Motor neuron (in vitro differentiated cells): ENCODE data around the gene DDI2. TPM values are rescaled to one million over a fixed set of nuclear protein-coding genes. Genes with fewer than 3 reads are reported as not detected.
A peak's percentile ranks its signal among the peaks of the same experiment; 100 is the strongest.

Source experiments
- ATAC-seq, 8 experiments: fragments of 200-7000 bp; cut with Tn5 transposase; replicated peaks in 6 of 8; 2 replicates each; pipeline ENCODE4 v1.8.0; 2021; ENCODE audit warnings: mild to moderate bottlenecking in 8 of 8, moderate library complexity in 8 of 8
- H3K27ac ChIP-seq, 2 donors: fragments of 250-450 bp; sonication (Bioruptor Pico); 2 replicates each; pipeline ENCODE4 v1.9.0; 2021; ENCODE audit warnings: antibody characterized with exemption in 2 of 2, mild to moderate bottlenecking in 2 of 2, moderate library complexity in 1 of 2
- H3K4me1 ChIP-seq, 2 donors: fragments of 250-450 bp; sonication (Bioruptor Pico); replicated peaks in 1 of 2; 2 replicates each; pipeline ENCODE4 v1.6.1; 2021; ENCODE audit warnings: antibody characterized with exemption in 2 of 2, mild to moderate bottlenecking in 2 of 2, moderate library complexity in 1 of 2
- H3K4me3 ChIP-seq, 5 donors: fragments of 250-450 bp; sonication (Bioruptor Pico); 2 replicates each; pipeline ENCODE4 v1.9.0; 2021; ENCODE audit warnings: antibody characterized with exemption in 5 of 5, mild to moderate bottlenecking in 5 of 5, moderate library complexity in 4 of 5
- WGBS, 10 experiments: fragments of 450-650 bp; shearing (Covaris generic); methylation state at CpG; one replicate each; pipeline ENCODE4 v1.0.0; 2022; 5-methylcytosine and 5-hydroxymethylcytosine counted together
- in situ Hi-C, 9 experiments: fragments of 400-800 bp; cut with MboI; loops; one replicate each; pipeline ENCODE4 v1.15.0; 2021; ENCODE audit warnings: low sequenced_read_pairs in 9 of 9, low pct_unique_long_range_greater_than_20kb in 2 of 9; ENCODE audit not compliant: unreplicated experiment in 9 of 9
- total RNA-seq, 8 experiments: library from RNA; unstranded; fragments of 300-600 nt; gene quantifications; 2 replicates each; pipeline versions ENCODE4 v1.2.3 to v1.2.4, GENCODE V29; 2022

The DDI2 gene
- total RNA-seq, 8 experiments from 2014 or later: 11.1 to 47.4 (median 17.0) TPM

DNA sequence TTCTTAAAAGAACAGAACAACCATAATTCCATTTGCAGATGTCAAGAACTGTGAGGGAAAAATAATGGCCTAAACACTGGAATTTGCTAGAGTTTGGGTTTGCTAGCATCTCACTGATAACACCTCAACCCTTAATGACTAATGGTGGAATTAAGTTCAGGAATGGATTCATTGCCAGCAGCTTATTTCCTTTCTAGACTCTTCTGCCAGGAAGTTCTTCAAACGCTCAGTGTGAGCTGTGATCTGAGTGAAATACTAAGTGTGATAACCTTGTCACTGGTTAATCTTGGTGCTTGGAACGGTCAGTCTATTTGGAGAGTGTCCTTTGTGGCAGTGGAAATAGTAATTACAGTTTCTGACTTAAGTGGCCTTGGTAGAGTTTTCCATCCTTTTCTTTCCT is 45.2 kb downstream of the DDI2 start:
- no peak overlapping the region for H3K27ac ChIP-seq
- no peaks in the 10 kb centered on the region for H3K4me1 ChIP-seq
- 83 to 100% (median 100%) methylated on average over 1 to 2 of the region's 2 CpGs; no CpG with 5 or more reads in 3 of the 10 experiments for WGBS, 10 experiments
- no peak for ATAC-seq
- in situ Hi-C loops: no loop called here
- no peak overlapping the region for H3K4me3 ChIP-seq

DNA sequence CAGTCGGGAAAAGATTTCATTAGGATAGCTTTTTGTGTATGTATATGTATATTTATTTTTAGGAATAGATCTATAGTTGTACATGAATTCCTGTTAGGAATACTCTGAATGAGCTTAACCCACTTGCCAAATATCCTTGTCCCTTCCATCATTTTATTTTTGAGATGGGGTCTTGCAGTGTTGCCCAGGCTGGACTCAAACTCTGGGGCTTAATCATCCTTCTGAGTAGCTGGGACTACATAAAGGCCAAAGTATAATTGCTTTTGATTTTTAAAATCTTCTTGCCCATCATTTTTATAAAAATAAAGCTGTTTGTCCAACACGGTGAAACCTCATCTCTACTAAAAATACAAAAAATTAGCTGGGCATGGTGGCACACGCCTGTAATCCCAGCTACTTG is 46.7 kb downstream of the DDI2 start:
- no peaks in the 10 kb centered on the region for H3K4me1 ChIP-seq
- WGBS, 10 experiments: 96 to 100% (median 100%) methylated on average over 1 to 3 of the region's 3 CpGs; no CpG with 5 or more reads in 2 of the 10 experiments
- in situ Hi-C loops: no loop called here
- ATAC-seq: no peak
- H3K27ac ChIP-seq: no peak overlapping the region
- H3K4me3 ChIP-seq: no peak overlapping the region

DNA sequence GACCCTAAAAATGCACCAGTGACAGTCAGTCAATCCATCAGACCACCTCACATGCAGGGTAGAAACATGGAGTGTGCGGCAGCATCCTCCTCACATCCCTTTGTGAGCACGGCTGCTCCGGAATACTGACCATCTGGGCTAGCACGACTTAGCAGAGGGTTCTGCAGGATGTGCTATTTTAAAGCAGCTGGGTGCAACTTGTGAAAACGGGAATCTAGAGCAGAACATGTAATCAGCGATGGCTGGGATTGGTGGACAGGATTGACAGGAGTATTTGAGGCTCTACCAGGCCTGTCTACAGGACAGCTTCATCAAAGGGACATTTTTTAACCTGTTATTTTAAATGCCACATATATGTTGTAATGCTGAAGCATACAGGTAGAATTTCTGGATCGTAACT is 50.1 kb downstream of the DDI2 start:
- no peak overlapping the region for H3K4me3 ChIP-seq
- H3K27ac ChIP-seq: no peak overlapping the region
- 54 to 100% (median 90%) methylated on average over 1 to 7 of the region's 7 CpGs; no CpG with 5 or more reads in 1 of the 10 experiments for WGBS, 10 experiments
- no peak for ATAC-seq
- in situ Hi-C loops: no loop called here
- no peaks in the 10 kb centered on the region for H3K4me1 ChIP-seq

DNA sequence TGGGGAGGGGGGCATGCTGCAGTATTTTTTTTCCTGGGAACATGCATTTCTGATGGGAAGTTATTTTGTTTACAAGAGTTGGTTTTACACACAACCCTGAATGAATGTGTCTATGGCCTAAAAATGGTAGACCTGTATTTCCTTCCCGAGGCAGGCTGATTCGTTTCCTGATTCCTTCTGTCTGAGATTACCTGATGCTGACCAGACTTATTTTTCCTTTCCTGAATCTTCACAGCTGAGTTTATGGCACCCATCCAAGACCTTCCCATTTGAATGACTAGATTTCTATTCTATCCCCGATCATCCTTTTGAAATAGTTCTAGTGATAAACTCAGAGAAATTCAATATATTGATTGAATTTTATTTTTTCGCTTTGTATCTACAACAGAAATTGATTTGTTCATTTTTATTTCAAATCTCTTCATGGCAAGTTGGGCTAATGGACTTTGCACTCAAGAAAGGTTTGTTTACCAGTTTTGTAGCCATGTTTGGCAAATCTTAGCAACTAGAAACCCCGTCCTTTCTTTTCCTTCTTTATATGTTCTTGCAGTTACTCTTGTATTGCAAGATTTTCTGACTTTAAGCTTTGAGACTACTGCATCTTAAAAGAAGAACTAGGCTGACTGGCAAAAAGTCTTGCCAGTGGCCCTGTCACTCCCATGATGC is 51.0 kb downstream of the DDI2 start:
- H3K4me3 ChIP-seq: no peak overlapping the region
- in situ Hi-C loops: no loop called here
- ATAC-seq: no peak
- 75 to 100% (median 92%) methylated on average over 3 to 5 of the region's 5 CpGs for WGBS, 10 experiments
- no peak overlapping the region for H3K27ac ChIP-seq
- no peaks in the 10 kb centered on the region for H3K4me1 ChIP-seq

DNA sequence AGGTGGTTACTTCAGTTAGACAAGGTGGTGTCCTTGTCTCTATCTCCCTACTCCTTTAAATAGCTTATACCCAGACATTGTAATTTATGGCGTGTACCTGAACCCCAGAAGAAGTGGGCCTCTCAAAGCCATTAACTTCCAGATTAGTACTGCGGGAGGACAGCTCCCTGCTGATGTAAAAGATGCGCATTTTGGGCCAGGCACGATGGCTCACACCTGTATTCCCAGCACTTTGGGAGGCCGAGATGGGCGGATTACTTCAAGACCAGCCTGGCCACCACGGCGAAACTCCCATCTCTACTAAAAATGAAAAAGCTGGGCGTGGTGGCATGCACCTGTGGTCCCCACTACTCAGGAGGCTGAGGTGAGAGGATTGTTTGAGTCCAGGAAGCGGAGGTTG is 51.8 kb downstream of the DDI2 start:
- in situ Hi-C loops: no loop called here
- 71 to 100% (median 86%) methylated on average over 1 to 10 of the region's 10 CpGs; no CpG with 5 or more reads in 2 of the 10 experiments for WGBS, 10 experiments
- Histone ChIP-seq H3K4me1 (no peaks in the 10 kb centered on the region), H3K4me3 (no peak overlapping the region), H3K27ac (no peak overlapping the region)
- ATAC-seq: no peak

DNA sequence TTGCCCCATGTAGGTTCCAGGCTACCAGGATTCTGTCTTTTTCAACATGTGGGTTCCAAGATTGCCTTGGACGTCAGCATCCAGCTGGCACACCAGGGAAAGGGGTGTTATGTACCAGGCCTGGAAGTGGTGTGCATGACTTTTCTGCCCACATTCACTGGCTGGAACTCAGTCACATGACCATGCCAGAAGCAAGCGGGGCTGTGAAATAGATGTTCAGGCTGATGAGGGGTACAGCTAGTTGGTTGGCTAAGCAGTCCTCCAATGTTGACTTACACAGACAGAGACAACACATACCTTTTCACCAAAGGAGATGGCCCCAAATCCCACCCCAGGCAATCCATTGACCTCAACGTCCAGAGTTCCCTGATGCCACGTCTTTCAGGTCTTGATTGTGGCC is 52.6 kb downstream of the DDI2 start:
- in situ Hi-C loops: no loop called here

DNA sequence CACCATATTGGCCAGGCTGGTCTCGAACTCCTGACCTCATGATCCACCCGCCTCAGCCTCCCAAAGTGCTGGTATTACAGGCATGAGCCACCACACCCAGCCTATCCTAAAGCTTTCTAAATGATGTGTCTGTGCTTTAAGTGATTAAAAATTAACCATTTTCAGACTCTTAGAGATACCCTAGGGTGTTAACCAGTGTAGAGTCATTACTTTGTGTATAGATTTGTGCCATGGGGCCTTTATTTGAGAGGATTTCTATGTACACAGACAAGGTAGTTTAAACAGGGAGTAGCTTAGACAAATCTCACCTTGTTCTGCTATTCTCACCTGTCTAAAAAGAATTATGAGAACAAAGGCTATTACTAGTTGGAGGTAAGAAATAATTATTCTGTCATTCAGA is 54.2 kb downstream of the DDI2 start:
- H3K4me3 ChIP-seq: no peak overlapping the region
- no peak overlapping the region for H3K27ac ChIP-seq
- ATAC-seq: no peak
- 89 to 100% (median 94%) methylated on average over 1 to 2 of the region's 2 CpGs; no CpG with 5 or more reads in 7 of the 10 experiments for WGBS, 10 experiments
- H3K4me1 ChIP-seq: no peaks in the 10 kb centered on the region
- in situ Hi-C loops: no loop called here

More for the DNA sequence above, 52.6 kb downstream of the DDI2 start:
- 50 to 96% (median 80%) methylated on average over 1 to 3 of the region's 4 CpGs; no CpG with 5 or more reads in 3 of the 10 experiments for WGBS, 10 experiments
- no peak overlapping the region for H3K4me3 ChIP-seq
- no peak for ATAC-seq
- H3K27ac ChIP-seq: no peak overlapping the region
- H3K4me1 ChIP-seq: no peaks in the 10 kb centered on the region

DNA sequence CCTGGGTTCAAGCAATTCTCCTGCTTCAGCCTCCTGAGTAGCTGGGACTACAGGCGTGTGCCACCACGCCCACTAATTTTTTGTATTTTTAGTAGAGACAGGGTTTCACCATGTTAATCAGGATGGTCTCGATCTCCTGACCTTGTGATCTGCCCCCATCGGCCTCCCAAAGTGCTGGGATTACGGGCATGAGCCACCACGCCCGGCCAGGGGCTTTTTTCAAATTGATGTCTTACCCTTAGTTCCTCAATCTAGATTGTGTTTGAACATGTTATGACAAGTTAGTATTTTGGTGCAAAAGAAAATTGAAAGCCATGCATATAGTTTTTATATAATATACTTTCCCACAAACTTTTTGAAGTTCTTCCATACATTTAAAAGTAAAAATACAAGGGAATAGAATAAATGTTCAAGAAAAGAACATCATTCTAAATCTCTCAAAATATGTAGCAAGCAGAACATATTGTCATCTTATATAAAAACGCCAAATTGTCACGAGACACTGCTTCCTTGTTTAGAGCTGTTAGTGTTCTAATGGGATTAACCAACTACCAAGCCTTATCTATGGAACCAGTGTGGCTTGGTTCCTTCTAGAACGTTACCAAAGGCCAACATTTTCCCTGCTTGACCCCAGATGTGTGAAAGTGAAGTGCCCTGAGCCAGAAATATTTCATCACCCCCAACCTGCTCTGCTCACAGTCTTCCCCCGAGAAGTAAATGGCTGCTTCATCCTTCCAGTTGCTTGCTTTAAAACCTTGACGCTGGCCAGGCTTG is 57.3 kb downstream of the DDI2 start:
- H3K4me1 ChIP-seq: no peaks in the 10 kb centered on the region
- H3K4me3 ChIP-seq: no peak overlapping the region
- WGBS, 10 experiments: 71 to 90% (median 82%) methylated on average over 2 to 11 of the region's 12 CpGs
- H3K27ac ChIP-seq: no peak overlapping the region
- in situ Hi-C loops: no loop called here
- no peak for ATAC-seq

DNA sequence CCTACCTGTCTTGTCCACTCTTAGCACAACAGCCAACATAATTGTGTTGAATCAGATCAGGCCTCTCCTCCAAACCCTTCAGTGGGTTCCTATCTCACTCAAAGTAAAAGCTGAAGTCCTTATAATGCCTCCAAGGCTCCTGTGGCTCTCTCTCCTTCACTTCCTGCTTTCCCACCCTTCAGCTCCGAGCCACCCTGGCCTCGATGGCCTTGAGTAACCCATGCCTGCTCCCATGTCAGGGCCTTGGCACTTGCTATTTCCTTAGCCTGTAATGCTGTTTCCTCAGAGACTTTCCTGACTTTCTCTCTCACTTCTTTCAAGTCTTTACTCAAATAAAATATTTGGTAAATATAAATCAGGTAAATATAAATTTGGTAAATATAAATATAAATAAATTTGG is 58.8 kb downstream of the DDI2 start:
- Histone ChIP-seq H3K4me3 (no peak overlapping the region), H3K4me1 (no peaks in the 10 kb centered on the region), H3K27ac (no peak overlapping the region)
- 0 to 95% (median 78%) methylated on average over 2 of the region's 2 CpGs; no CpG with 5 or more reads in 5 of the 10 experiments for WGBS, 10 experiments
- in situ Hi-C loops: no loop called here
- ATAC-seq: no peak

DNA sequence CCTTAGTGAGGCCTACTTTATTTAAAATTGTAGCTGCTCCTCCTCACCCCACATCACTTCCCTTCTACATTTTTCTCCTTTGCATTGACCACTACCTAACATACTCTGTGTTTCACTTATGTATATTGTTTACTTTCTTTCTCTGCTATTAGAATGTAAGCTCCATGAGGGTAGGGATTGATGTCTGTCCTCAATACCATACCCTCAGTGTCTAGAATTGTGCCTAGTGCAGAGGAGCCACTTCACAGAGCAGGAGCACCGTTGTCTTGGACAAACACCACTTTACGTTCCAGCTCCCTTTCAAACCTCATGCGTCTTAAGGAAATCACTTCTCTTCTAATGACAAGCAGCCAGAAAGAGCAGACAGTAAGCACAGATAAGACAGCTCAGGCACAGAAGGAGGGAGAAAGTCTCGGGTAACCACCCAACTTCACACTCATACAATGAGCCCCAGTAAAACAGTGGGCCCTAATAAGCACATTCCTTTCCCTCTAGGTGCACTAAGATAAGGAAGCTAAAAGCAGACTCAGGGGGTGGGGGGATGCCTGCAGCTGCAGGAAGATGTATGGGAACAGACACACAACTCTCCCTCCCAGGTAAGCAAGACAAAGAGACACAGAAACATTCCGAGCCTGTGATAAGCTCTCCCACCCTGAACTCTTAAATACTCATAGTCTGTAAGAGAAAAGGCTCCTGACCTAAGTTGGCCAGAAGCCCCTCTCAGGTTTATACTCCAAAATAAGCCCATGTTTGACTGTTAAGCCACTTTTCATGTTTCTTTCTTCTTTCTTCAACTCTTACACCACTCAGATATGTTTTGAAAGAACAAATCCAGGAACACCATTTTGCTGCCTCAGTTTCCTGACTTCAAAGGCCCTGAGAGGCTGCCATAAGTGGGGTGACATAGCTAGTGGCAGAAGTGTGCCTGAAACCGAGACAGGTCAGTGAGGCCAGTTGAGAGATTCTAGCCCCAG is 59.7 kb downstream of the DDI2 start:
- WGBS, 10 experiments: 62 to 100% (median 83%) methylated on average over 1 to 6 of the region's 6 CpGs; no CpG with 5 or more reads in 2 of the 10 experiments
- no peak overlapping the region for H3K27ac ChIP-seq
- ATAC-seq: no peak
- in situ Hi-C loops: no loop called here
- H3K4me1 ChIP-seq: no peaks in the 10 kb centered on the region
- H3K4me3 ChIP-seq: no peak overlapping the region

DNA sequence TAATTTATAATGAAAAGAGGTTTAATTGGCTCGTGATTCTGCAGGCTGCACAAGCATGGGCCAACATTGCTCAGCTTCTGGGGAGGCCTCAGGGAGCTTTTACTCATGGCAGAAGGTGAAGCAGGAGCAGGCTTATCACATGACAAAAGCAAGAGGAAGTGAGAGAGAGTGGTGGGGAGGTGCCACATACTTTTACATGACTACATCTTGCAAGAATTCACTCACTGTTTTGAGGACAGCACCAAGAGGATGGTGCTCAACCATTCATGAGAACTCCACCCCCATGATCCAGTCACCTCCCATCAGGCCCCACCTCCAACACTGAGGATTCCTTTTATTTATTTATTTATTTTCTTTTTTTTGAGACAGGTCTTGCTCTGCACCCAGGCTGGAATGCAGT is 61.3 kb downstream of the DDI2 start:
- in situ Hi-C loops: no loop called here
- peak in 3 of 8 experiments; percentile 17 to 55 (median 52) for ATAC-seq
- WGBS, 10 experiments: 60 to 90% (median 79%) methylated on average over 1 of the region's 1 CpG; no CpG with 5 or more reads in 4 of the 10 experiments

DNA sequence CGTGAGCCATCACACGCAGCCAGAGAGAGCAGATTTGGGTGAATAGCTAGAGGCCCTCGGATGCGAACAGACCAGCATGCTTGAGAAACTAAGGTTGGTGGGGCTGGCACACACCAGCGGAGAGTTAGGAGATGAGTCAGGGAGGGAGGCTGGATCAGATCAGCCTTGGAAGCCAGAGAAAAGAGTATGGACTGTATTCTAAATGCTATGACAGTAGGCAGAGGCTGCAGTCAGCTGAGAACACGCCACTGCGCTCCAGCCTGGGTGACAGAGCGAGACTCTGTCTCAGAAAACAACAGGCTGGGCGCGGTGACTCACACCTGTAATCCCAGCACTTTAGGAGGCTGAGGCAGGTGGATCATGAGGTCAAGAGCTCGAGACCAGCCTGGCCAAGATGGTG is 62.9 kb downstream of the DDI2 start:
- in situ Hi-C loops: no loop called here
- H3K27ac ChIP-seq: no peak overlapping the region
- no peak overlapping the region for H3K4me3 ChIP-seq
- peaks cover 0 to 5% of the 10 kb centered on the region in 2 donors for H3K4me1 ChIP-seq
- peak in 2 of 8 experiments; percentile 5 to 32 for ATAC-seq
- WGBS, 10 experiments: 0 to 100% (median 92%) methylated on average over 1 to 11 of the region's 11 CpGs; no CpG with 5 or more reads in 2 of the 10 experiments

More for the DNA sequence above, 61.3 kb downstream of the DDI2 start:
- peaks cover 0 to 1% of the 10 kb centered on the region in 2 donors for H3K4me1 ChIP-seq
- no peak overlapping the region for H3K4me3 ChIP-seq
- H3K27ac ChIP-seq: no peak overlapping the region
